Metanephros (tissue), 2 donors: ENCODE data around the gene MPI. TPM values are rescaled to one million over a fixed set of nuclear protein-coding genes. Genes with fewer than 3 reads are reported as not detected.

Experiments used
- small RNA-seq: library from RNA; depleted of rRNA; stranded (forward); fragments of <200 nt; gene quantifications from one replicate; pipeline ENCODE3, GENCODE V24; 2014; ENCODE audit warnings: low replicate concordance
- total RNA-seq: library from RNA; depleted of rRNA; stranded (reverse); fragments of >200 nt; gene quantifications from one replicate; pipeline ENCODE4 v1.2.3, GENCODE V29; 2014

The MPI gene
- 55.2 TPM for total RNA-seq

GRCh38 chr15:74889883-74890664 lies at the start of gene MPI:
MPI (plus strand) TSS chr15:74890042; CDS start chr15:74890074, 32 bp downstream.

GRCh38 chr15:74842581-74843444 lies 47.0 kb upstream of the MPI start, which contains the start of gene ULK3:
ULK3 (minus strand) TSS chr15:74843156; CDS start chr15:74843105, 51 bp downstream.

GRCh38 chr15:74873036-74873755 lies 16.6 kb upstream of the MPI start, which contains the start of gene SCAMP2:
SCAMP2 (minus strand) TSS chr15:74873365; CDS start chr15:74873255, 110 bp downstream.

GRCh38 chr15:74906450-74907162 lies 16.8 kb downstream of the MPI start, which contains the start of gene FAM219B:
FAM219B (minus strand) TSS chr15:74906851; CDS start chr15:74906800, 51 bp downstream.

GRCh38 chr15:74937590-74938371 lies 47.9 kb downstream of the MPI start, which contains the start of gene COX5A:
COX5A (minus strand) TSS chr15:74938073; CDS start chr15:74938014, 59 bp downstream.

Small RNAs within 50 kb of the gene (small RNA-seq; reads per million reads assigned to genes)
- 0.07 reads per million for gene MIR6882

Other genes with a start within 250 kb of the MPI start
- gene EDC3, start 194.0 kb upstream of the MPI start, total RNA-seq, result 23.4 TPM
- not detected for gene CYP1A1, start 164.5 kb upstream of the MPI start, total RNA-seq
- not detected for gene CYP1A2, start 141.2 kb upstream of the MPI start, total RNA-seq
- 37.5 TPM for gene CSK, start 108.0 kb upstream of the MPI start, total RNA-seq
- gene LMAN1L, start 77.2 kb upstream of the MPI start, total RNA-seq, result not detected
- not detected for gene CPLX3, start 63.4 kb upstream of the MPI start, total RNA-seq
- gene ULK3, start 46.9 kb upstream of the MPI start, total RNA-seq, result 23.4 TPM
- 56.7 TPM for gene SCAMP2, start 16.7 kb upstream of the MPI start, total RNA-seq
- gene FAM219B, start 16.8 kb downstream of the MPI start, total RNA-seq, result 54.7 TPM
- 103 TPM for gene COX5A, start 48.0 kb downstream of the MPI start, total RNA-seq
- gene RPP25, start 66.7 kb downstream of the MPI start, total RNA-seq, result 3.0 TPM
- 14.1 TPM for gene SCAMP5, start 105.5 kb downstream of the MPI start, total RNA-seq
- 21.3 TPM for gene PPCDC, start 133.5 kb downstream of the MPI start, total RNA-seq